IMR-90 (cell line): ENCODE data around the gene VPREB3. TPM values are rescaled to one million over a fixed set of nuclear protein-coding genes. Genes with fewer than 3 reads are reported as not detected.

Experiments
- ATAC-seq: fragments of 200-7000 bp; cut with Tn5 transposase; 2 replicates; pipeline ENCODE4 v1.9.1; 2020; ENCODE audit warnings: low read depth, mild to moderate bottlenecking, moderate library complexity
- BruUV-seq: library from RNA; stranded (reverse); fragments of 400-500 nt; replicated peaks from 2 replicates; lab custom pipeline; 2021; lab: Mats Ljungman, UMichigan
- CTCF ChIA-PET: fragments of 300-600 bp; formaldehyde crosslinking; extraction: SDS; loops from one replicate; lab custom pipeline; 2021; ENCODE audit warnings: antibody characterized with exemption; lab: Yijun Ruan, JAX
- POLR2A ChIA-PET: fragments of 300-600 bp; sonication (Branson Sonifier 250); formaldehyde crosslinking; loops from one replicate; lab custom pipeline; 2022; ENCODE audit warnings: antibody characterized with exemption; ENCODE audit not compliant: unreplicated experiment; lab: Charles Lee
- DNase-seq: peaks from one replicate; pipeline ENCODE4 v3.0.0; 2013
- H2AFZ ChIP-seq: replicated peaks from 2 replicates; pipeline ENCODE3; 2013; ENCODE audit warnings: low read length, mild to moderate bottlenecking; ENCODE audit not compliant: poor library complexity
- H2AK5ac ChIP-seq: 2 replicates; pipeline ENCODE4 v1.6.1; 2013; ENCODE audit warnings: low read depth, low read length, inconsistent platforms
- H2AK9ac ChIP-seq: replicated peaks from 2 replicates; pipeline ENCODE3; 2013; ENCODE audit warnings: mild to moderate bottlenecking, low read depth, low read length, moderate library complexity; ENCODE audit not compliant: poor library complexity
- H2BK120ac ChIP-seq: 2 replicates; pipeline ENCODE4 v1.6.1; 2013; ENCODE audit warnings: low read depth, low read length, inconsistent platforms
- H2BK15ac ChIP-seq: 3 replicates; pipeline ENCODE4 v1.6.1; 2013; ENCODE audit warnings: low read depth, low read length, inconsistent platforms
- H2BK20ac ChIP-seq: 2 replicates; pipeline ENCODE4 v1.6.1; 2013; ENCODE audit warnings: low read depth, mild to moderate bottlenecking, inconsistent platforms, low read length, moderate library complexity
- H2BK5ac ChIP-seq: 2 replicates; pipeline ENCODE4 v1.6.1; 2013; ENCODE audit warnings: mild to moderate bottlenecking, low read depth, low read length, inconsistent platforms; ENCODE audit not compliant: poor library complexity, severe bottlenecking
- H3K14ac ChIP-seq: replicated peaks from 2 replicates; pipeline ENCODE4 v1.6.1; 2013; ENCODE audit warnings: low read depth, low read length, inconsistent platforms
- H3K18ac ChIP-seq: 2 replicates; pipeline ENCODE4 v1.6.1; 2013; ENCODE audit warnings: low read depth, low read length, control low read depth
- H3K23ac ChIP-seq: 2 replicates; pipeline ENCODE4 v1.6.1; 2013; ENCODE audit warnings: low read depth, low read length, inconsistent platforms
- H3K27ac ChIP-seq: 2 replicates; pipeline ENCODE4 v1.5.1; 2013; ENCODE audit warnings: mild to moderate bottlenecking, control low read depth, low read length; ENCODE audit not compliant: insufficient read depth
- H3K27me3 ChIP-seq: 2 replicates; pipeline ENCODE4 v1.6.1; 2013; ENCODE audit warnings: low read length; ENCODE audit not compliant: control insufficient read depth, insufficient read depth
- H3K36me3 ChIP-seq: 2 replicates; pipeline ENCODE4 v1.6.1; 2013; ENCODE audit warnings: low read length, mixed read lengths; ENCODE audit not compliant: control insufficient read depth, insufficient read depth
- H3K4ac ChIP-seq: 2 replicates; pipeline ENCODE4 v1.6.1; 2013; ENCODE audit warnings: low read depth, low read length, inconsistent platforms
- H3K4me1 ChIP-seq: 2 replicates; pipeline ENCODE4 v1.6.1; 2013; ENCODE audit warnings: low read length, mixed read lengths; ENCODE audit not compliant: control insufficient read depth, insufficient read depth
- H3K4me2 ChIP-seq: 2 replicates; pipeline ENCODE4 v1.6.1; 2013; ENCODE audit warnings: low read depth, mild to moderate bottlenecking, control low read depth, low read length, moderate library complexity
- H3K4me3 ChIP-seq: 2 replicates; pipeline ENCODE4 v1.5.1; 2013; ENCODE audit warnings: low read depth, mild to moderate bottlenecking, control low read depth, low read length, moderate library complexity; ENCODE audit not compliant: insufficient read depth
- H3K56ac ChIP-seq: 2 replicates; pipeline ENCODE4 v1.6.1; 2013; ENCODE audit warnings: low read length, inconsistent platforms; ENCODE audit not compliant: insufficient read depth; ENCODE audit errors: extremely low read depth
- H3K79me1 ChIP-seq, 2 experiments: 2 replicates each; pipeline ENCODE4 v1.6.1; 2013; ENCODE audit warnings: low read length in 2 of 2, inconsistent platforms in 1 of 2, low read depth in 1 of 2
- H3K9ac ChIP-seq: 2 replicates; pipeline ENCODE4 v1.6.1; 2013; ENCODE audit warnings: low read depth, low read length, control low read depth
- H3K9me1 ChIP-seq: 2 replicates; pipeline ENCODE4 v1.6.1; 2013; ENCODE audit warnings: low read length, inconsistent platforms; ENCODE audit not compliant: insufficient read depth
- H3K9me3 ChIP-seq: 2 replicates; pipeline ENCODE4 v1.6.1; 2013; ENCODE audit warnings: low read length; ENCODE audit not compliant: control insufficient read depth, insufficient read depth
- H4K20me1 ChIP-seq: 2 replicates; pipeline ENCODE4 v1.6.1; 2013; ENCODE audit warnings: low read length, inconsistent platforms; ENCODE audit not compliant: insufficient read depth
- H4K5ac ChIP-seq: 2 replicates; pipeline ENCODE4 v1.6.1; 2013; ENCODE audit warnings: mild to moderate bottlenecking, low read depth, low read length, control low read depth
- H4K8ac ChIP-seq, 2 experiments: 2 replicates each; pipeline ENCODE4 v1.6.1; 2013; ENCODE audit warnings: low read depth in 2 of 2, low read length in 2 of 2, control low read depth in 1 of 2, inconsistent platforms in 1 of 2
- H4K91ac ChIP-seq: 2 replicates; pipeline ENCODE4 v1.6.1; 2013; ENCODE audit warnings: low read depth, low read length, inconsistent platforms; ENCODE audit not compliant: insufficient read depth
- CEBPB ChIP-seq: IDR thresholded peaks from 2 replicates; pipeline ENCODE4 v1.6.1; 2012; ENCODE audit warnings: low read depth, low read length, improper control_type of control experiment
- CHD1 ChIP-seq: IDR thresholded peaks from 2 replicates; pipeline ENCODE4 v1.6.1; 2012; ENCODE audit warnings: low read depth, low read length, improper control_type of control experiment
- CTCF ChIP-seq: conservative IDR thresholded peaks from 2 replicates; pipeline ENCODE4 v1.5.1; 2012; ENCODE audit warnings: mild to moderate bottlenecking, low read depth, low read length, improper control_type of control experiment
- ELK1 ChIP-seq: fragments of 150-350 bp; IDR thresholded peaks from 2 replicates; pipeline ENCODE4 v1.6.1; 2016; ENCODE audit warnings: low read depth, mild to moderate bottlenecking, low read length, moderate library complexity, borderline replicate concordance
- MAFK ChIP-seq: IDR thresholded peaks from 2 replicates; pipeline ENCODE4 v1.6.1; 2012; ENCODE audit warnings: low read depth, low read length, improper control_type of control experiment
- MAZ ChIP-seq: IDR thresholded peaks from 2 replicates; pipeline ENCODE4 v1.6.1; 2012; ENCODE audit warnings: low read depth, mild to moderate bottlenecking, low read length, improper control_type of control experiment, moderate library complexity, borderline replicate concordance
- MXI1 ChIP-seq: IDR thresholded peaks from 2 replicates; pipeline ENCODE4 v1.6.1; 2012; ENCODE audit warnings: low read depth, mild to moderate bottlenecking, low read length, moderate library complexity, borderline replicate concordance
- RAD21 ChIP-seq: IDR thresholded peaks from 2 replicates; pipeline ENCODE4 v1.6.1; 2012; ENCODE audit warnings: low read length, improper control_type of control experiment
- RCOR1 ChIP-seq: IDR thresholded peaks from 2 replicates; pipeline ENCODE4 v1.6.1; 2012; ENCODE audit warnings: mild to moderate bottlenecking, low read length, improper control_type of control experiment; ENCODE audit not compliant: insufficient replicate concordance
- RFX5 ChIP-seq: IDR thresholded peaks from 2 replicates; pipeline ENCODE4 v1.8.0; 2012; ENCODE audit warnings: low read depth, mild to moderate bottlenecking, low read length, moderate library complexity
- SMC3 ChIP-seq: fragments of 150-350 bp; IDR thresholded peaks from 2 replicates; pipeline ENCODE4 v1.6.1; 2016; ENCODE audit warnings: low read depth, mild to moderate bottlenecking, antibody characterized with exemption, low read length, moderate library complexity
- WGBS, 2 experiments: methylation state at CpG; one replicate each; pipeline versions ENCODE4 v1.1.5 to v1.1.7; 2013; ENCODE audit warnings: missing lambda C conversion rate in 2 of 2; ENCODE audit not compliant: insufficient read length in 1 of 2; ENCODE audit errors: extremely low coverage in 2 of 2; 5-methylcytosine and 5-hydroxymethylcytosine counted together
- dilution Hi-C: fragments of 300-500 bp; cut with HindIII; formaldehyde crosslinking; loops from one replicate; pipeline ENCODE4 v1.14.3; 2018; ENCODE audit warnings: low sequenced_read_pairs; ENCODE audit not compliant: unreplicated experiment
- in situ Hi-C: fragments of 300-500 bp; cut with MboI; formaldehyde crosslinking; loops from 3 replicates; pipeline ENCODE4 v1.14.3; 2019; ENCODE audit warnings: low sequenced_read_pairs, inconsistent platforms, mixed read lengths
- intact Hi-C: fragments of 100-400 bp; cut with micrococcal nuclease; formaldehyde crosslinking; loops from 2 replicates; pipeline ENCODE4 v1.10.0; 2022
- polyA plus RNA-seq, 3 experiments: library from polyadenylated mRNA; depleted of rRNA; stranded (reverse); fragments of >200 nt; gene quantifications; 2 replicates each; pipeline ENCODE4 v1.2.3, GENCODE V29; 2012; ENCODE audit warnings: low replicate concordance in 1 of 3
- total RNA-seq: library from RNA; depleted of rRNA; stranded (reverse); fragments of >200 nt; gene quantifications from 2 replicates; pipeline ENCODE4 v1.2.3, GENCODE V29; 2012

Gene VPREB3
- total and polyA plus RNA-seq, 2 of the 4 experiments (the other 2 are of a cell fraction) = not detected

DNA sequence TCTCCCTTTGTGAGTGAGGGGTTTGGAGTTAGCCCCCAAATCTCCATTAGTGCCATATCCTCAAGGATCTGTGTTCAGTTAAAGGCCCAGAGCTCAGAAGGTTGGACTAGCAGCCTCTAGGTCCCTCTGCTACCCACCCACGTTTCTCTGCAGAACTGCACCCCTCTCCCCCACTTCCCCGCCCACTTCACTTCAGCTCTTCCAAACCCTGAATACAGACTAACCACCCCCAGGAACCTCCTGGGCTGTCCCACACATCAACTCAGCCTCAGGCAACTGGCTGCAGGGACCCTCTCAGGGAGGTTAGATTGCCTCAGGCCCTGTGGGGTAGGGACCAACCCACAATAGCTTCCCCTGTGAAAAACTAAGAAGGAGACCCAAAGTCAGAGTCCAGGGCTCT, 840 bp downstream of the VPREB3 start:
- Histone ChIP-seq H2BK15ac (no peak overlapping the region), H3K9me3 (no peaks in the 10 kb centered on the region), H4K5ac (no peak overlapping the region), H2BK20ac (no peak overlapping the region), H3K36me3 (no peaks in the 10 kb centered on the region), H3K4me1 (peaks cover 4% of the 10 kb centered on the region), H2BK5ac (no peak overlapping the region), H2AFZ (no peak overlapping the region), H3K79me1 (peaks cover 8 to 14% of the 10 kb centered on the region in 2 experiments; a peak in 3 of 4 replicates), H3K9ac (no peak overlapping the region), H3K27me3 (0 out of 2 replicates have a peak, but pooled peaks cover 1% of the 10 kb centered on the region), H3K4me2 (no peak overlapping the region), H2AK9ac (peak overlapping the region; percentile 24), H3K23ac (no peak overlapping the region), H3K9me1 (peaks cover 5% of the 10 kb centered on the region), H3K14ac (no peak overlapping the region), H3K27ac (no peak overlapping the region), H3K4me3 (no peak overlapping the region), H4K91ac (no peak overlapping the region), H3K56ac (no peak overlapping the region), H3K4ac (no peak overlapping the region), H2BK120ac (no peak overlapping the region), H4K8ac (no peak overlapping the region), H2AK5ac (no peak overlapping the region), H3K18ac (no peak overlapping the region), H4K20me1 (no peaks in the 10 kb centered on the region)
- 50% methylated on average over 1 of the region's 2 CpGs; no CpG with 5 or more reads in 1 of the 2 experiments for WGBS, 2 experiments
- dilution Hi-C loops = no loop called here
- in situ Hi-C loops = no loop called here
- ChIA-PET CTCF (no interaction called here), POLR2A (no interaction called here)
- intact Hi-C loops = no loop called here
- no peak for ATAC-seq
- BruUV-seq = no TSS peak
- no peak for DNase-seq
- no peak for TF ChIP-seq MXI1
- no peak for TF ChIP-seq ELK1
- TF ChIP-seq RAD21 = no peak
- no peak for TF ChIP-seq CTCF
- no peak for TF ChIP-seq MAFK
- no peak for TF ChIP-seq CEBPB
- no peak for TF ChIP-seq SMC3
- TF ChIP-seq RFX5 = no peak
- no peak for TF ChIP-seq MAZ
- TF ChIP-seq CHD1 = no peak
- no peak for TF ChIP-seq RCOR1
